Activated T-helper 1 cell treated with Interleukin-2 at 50 U/mL for 16 hours (primary cell): ENCODE results near the gene HES4.
"Not testable (repeated sequence)": the region's sequence is repeated elsewhere in the genome, so short reads cannot be mapped to it uniquely, and the experiment has no call there.

Experiments used
- DNase-seq: peaks from one replicate; pipeline ENCODE4 v3.0.0-alpha.2; 2020; ENCODE audit warnings: low read depth

The HES4 gene

GRCh38 chr1:997993-998744, 1.7 kb downstream of the HES4 start:
- DNase-seq: no peak

GRCh38 chr1:997713-997992, 2.2 kb downstream of the HES4 start:
- no peak for DNase-seq

GRCh38 chr1:996851-997712, 2.8 kb downstream of the HES4 start:
- DNase-seq: no peak

GRCh38 chr1:995665-996633, 3.9 kb downstream of the HES4 start:
- no peak for DNase-seq

GRCh38 chr1:994546-994945, 5.4 kb downstream of the HES4 start:
- not testable (repeated sequence) for DNase-seq

GRCh38 chr1:993379-993995, 6.4 kb downstream of the HES4 start:
- no peak for DNase-seq

- no peak for DNase-seq
Observed at GRCh38 chr1:992362-992761, 7.5 kb downstream of the HES4 start.

GRCh38 chr1:991895-992294, 8.0 kb downstream of the HES4 start:
- DNase-seq: no peak

- not testable (repeated sequence) for DNase-seq
Observed at GRCh38 chr1:991275-991674, 8.6 kb downstream of the HES4 start.

GRCh38 chr1:988061-988460, 11.8 kb downstream of the HES4 start:
- not testable (repeated sequence) for DNase-seq

GRCh38 chr1:985126-985525, 14.8 kb downstream of the HES4 start:
- DNase-seq: no peak

- no peak for DNase-seq
Observed at GRCh38 chr1:984476-984814, 15.5 kb downstream of the HES4 start.

- DNase-seq: no peak
Observed at GRCh38 chr1:983798-984475, 16.0 kb downstream of the HES4 start.

GRCh38 chr1:982765-983436, 17.0 kb downstream of the HES4 start:
- DNase-seq: no peak

GRCh38 chr1:981955-982558, 17.8 kb downstream of the HES4 start, which contains the start of gene PERM1:
PERM1 (minus strand) TSS chr1:982093; CDS start chr1:981029, 1,064 bp downstream.
- no peak for DNase-seq

- DNase-seq: no peak
Observed at GRCh38 chr1:981491-981954, 18.4 kb downstream of the HES4 start.

GRCh38 chr1:980602-981395, 19.1 kb downstream of the HES4 start:
- no peak for DNase-seq

GRCh38 chr1:980137-980571, 19.7 kb downstream of the HES4 start:
- DNase-seq: no peak

- DNase-seq: no peak
Observed at GRCh38 chr1:979744-980072, 20.2 kb downstream of the HES4 start.
